WTC11 (cell line): ENCODE results near the gene AP2S1. TPM values are rescaled to one million over a fixed set of nuclear protein-coding genes. Genes with fewer than 3 reads are reported as not detected.

Experiments
- ATAC-seq: fragments of 200-7000 bp; cut with Tn5 transposase; 2 replicates; pipeline ENCODE4 v1.10.0; 2021; ENCODE audit warnings: mild to moderate bottlenecking, moderate library complexity
- CTCF ChIA-PET: fragments of 300-600 bp; sonication (Branson Sonifier 250); formaldehyde crosslinking; loops from one replicate; lab custom pipeline; 2021; ENCODE audit warnings: antibody characterized with exemption; lab: Charles Lee
- POLR2A ChIA-PET: fragments of 350-600 bp; sonication (Branson Sonifier 250); formaldehyde crosslinking; loops from one replicate; lab custom pipeline; 2021; ENCODE audit warnings: antibody characterized with exemption; lab: Charles Lee
- DNase-seq: peaks from one replicate; pipeline ENCODE4 v3.0.0; 2021; ENCODE audit warnings: low spot score
- H3K27ac Mint-ChIP-seq: 2 replicates; pipeline ENCODE4 v1.8.0; 2021; ENCODE audit warnings: mixed read lengths
- H3K27me3 Mint-ChIP-seq: 2 replicates; pipeline ENCODE4 v1.8.0; 2021; ENCODE audit warnings: low read depth, mild to moderate bottlenecking, moderate library complexity, mixed read lengths
- H3K36me3 Mint-ChIP-seq: 2 replicates; pipeline ENCODE4 v1.8.0; 2021; ENCODE audit warnings: mixed read lengths
- H3K4me1 Mint-ChIP-seq: 2 replicates; pipeline ENCODE4 v1.8.0; 2022; ENCODE audit warnings: mixed read lengths
- H3K4me3 Mint-ChIP-seq: 2 replicates; pipeline ENCODE4 v1.8.0; 2021; ENCODE audit warnings: mild to moderate bottlenecking, moderate library complexity, mixed read lengths
- H3K9me3 Mint-ChIP-seq: 2 replicates; pipeline ENCODE4 v1.8.0; 2021; ENCODE audit warnings: mixed read lengths
- ATF1 ChIP-seq: sonication (generic); formaldehyde crosslinking; IDR thresholded peaks from 2 replicates; pipeline ENCODE4 v1.8.1; 2023; ENCODE audit warnings: mild to moderate bottlenecking, moderate library complexity, missing genetic modification reagents
- ATF3 ChIP-seq: sonication (generic); formaldehyde crosslinking; conservative IDR thresholded peaks from 2 replicates; pipeline ENCODE4 v1.8.1; 2022; ENCODE audit warnings: mild to moderate bottlenecking, missing genetic modification reagents
- E2F5 ChIP-seq: sonication (generic); formaldehyde crosslinking; IDR thresholded peaks from 2 replicates; pipeline ENCODE4 v1.8.1; 2022; ENCODE audit warnings: mild to moderate bottlenecking, moderate library complexity, missing genetic modification reagents
- ETV6 ChIP-seq: sonication (generic); formaldehyde crosslinking; IDR thresholded peaks from 2 replicates; pipeline ENCODE4 v1.8.1; 2022; ENCODE audit warnings: mild to moderate bottlenecking, missing genetic modification reagents
- FOXP4 ChIP-seq: sonication (generic); formaldehyde crosslinking; IDR thresholded peaks from 2 replicates; pipeline ENCODE4 v1.8.0; 2022; ENCODE audit warnings: mild to moderate bottlenecking, missing genetic modification reagents
- GABPB1 ChIP-seq: sonication (generic); formaldehyde crosslinking; IDR thresholded peaks from 2 replicates; pipeline ENCODE4 v1.8.1; 2023; ENCODE audit warnings: mild to moderate bottlenecking, missing genetic modification reagents
- GTF2I ChIP-seq: fragments of 250-450 bp; sonication (Bioruptor Pico); conservative IDR thresholded peaks from 2 replicates; pipeline ENCODE4 v1.4.0; 2021; ENCODE audit warnings: mild to moderate bottlenecking
- MYBL2 ChIP-seq: sonication (generic); formaldehyde crosslinking; IDR thresholded peaks from 2 replicates; pipeline ENCODE4 v1.8.1; 2023; ENCODE audit warnings: mild to moderate bottlenecking, moderate library complexity, missing genetic modification reagents
- NFE2L1 ChIP-seq: sonication (generic); formaldehyde crosslinking; IDR thresholded peaks from 2 replicates; pipeline ENCODE4 v1.8.1; 2023; ENCODE audit warnings: missing genetic modification reagents
- PREB ChIP-seq: sonication (generic); formaldehyde crosslinking; IDR thresholded peaks from 2 replicates; pipeline ENCODE4 v1.8.1; 2022; ENCODE audit warnings: mild to moderate bottlenecking, missing genetic modification reagents, moderate library complexity, borderline replicate concordance
- SMAD3 ChIP-seq: sonication (generic); formaldehyde crosslinking; IDR thresholded peaks from 2 replicates; pipeline ENCODE4 v1.8.0; 2022; ENCODE audit warnings: missing genetic modification reagents, mild to moderate bottlenecking, borderline replicate concordance
- TEAD1 ChIP-seq: sonication (generic); formaldehyde crosslinking; IDR thresholded peaks from 2 replicates; pipeline ENCODE4 v1.8.0; 2022; ENCODE audit warnings: mild to moderate bottlenecking, missing genetic modification reagents
- ZMAT4 ChIP-seq: fragments of 250-450 bp; sonication (Bioruptor Pico); IDR thresholded peaks from 2 replicates; pipeline ENCODE4 v1.9.0; 2021; ENCODE audit warnings: mild to moderate bottlenecking
- ZNF121 ChIP-seq: sonication (generic); formaldehyde crosslinking; IDR thresholded peaks from 2 replicates; pipeline ENCODE4 v1.8.0; 2023; ENCODE audit warnings: missing genetic modification reagents
- ZNF138 ChIP-seq: sonication (generic); formaldehyde crosslinking; conservative IDR thresholded peaks from 2 replicates; pipeline ENCODE4 v1.8.1; 2022; ENCODE audit warnings: mild to moderate bottlenecking, moderate library complexity, missing genetic modification reagents
- ZNF512 ChIP-seq: sonication (generic); formaldehyde crosslinking; IDR thresholded peaks from 2 replicates; pipeline ENCODE4 v1.8.1; 2022; ENCODE audit warnings: missing genetic modification reagents, borderline replicate concordance
- total RNA-seq: library from RNA; stranded (reverse); gene quantifications from 3 replicates; pipeline ENCODE4 v1.2.3, GENCODE V29; 2021

AP2S1 gene
- total RNA-seq, 1 experiment from 2014 or later, result 249 TPM

GRCh38 chr19:46892252-46893179 is 41.9 kb upstream of the AP2S1 start:
- H3K27me3 Mint-ChIP-seq, result no peaks in the 10 kb centered on the region
- peaks cover 4% of the 10 kb centered on the region; the same call in 1 of the 2 replicates for H3K36me3 Mint-ChIP-seq
- ATAC-seq (no peak), DNase-seq (no peak)
- H3K9me3 Mint-ChIP-seq, result peaks cover 3% of the 10 kb centered on the region
- ChIA-PET POLR2A (interaction anchor here (0.5 to 0.6 kb wide), 3 partner anchors 13 to 442 kb away, joined by 3 to 5 read pairs (median 4); no protein-coding TSS in a partner anchor), CTCF (interaction anchor here (1.1 to 1.2 kb wide), 2 partner anchors 52 to 62 kb away, joined by 3 to 5 read pairs; no protein-coding TSS in a partner anchor)
- peaks cover 17% of the 10 kb centered on the region for H3K4me1 Mint-ChIP-seq
- H3K4me3 Mint-ChIP-seq, result no peak overlapping the region
- peak overlapping the region; percentile 4; the same call in 1 of the 2 replicates for H3K27ac Mint-ChIP-seq
- no peak for TF ChIP-seq ATF1 (CRISPR knock-in tag)
- TF ChIP-seq ZNF138 (CRISPR knock-in tag), result no peak
- TF ChIP-seq SMAD3, result no peak
- TF ChIP-seq E2F5, result no peak
- no peak for TF ChIP-seq ZNF121 (CRISPR knock-in tag)
- no peak for TF ChIP-seq TEAD1 (CRISPR knock-in tag)
- TF ChIP-seq FOXP4 (CRISPR knock-in tag), result no peak
- no peak for TF ChIP-seq MYBL2 (CRISPR knock-in tag)
- no peak for TF ChIP-seq GTF2I (CRISPR knock-in tag)
- TF ChIP-seq PREB (CRISPR knock-in tag), result no peak
- no peak for TF ChIP-seq ATF3
- TF ChIP-seq NFE2L1 (CRISPR knock-in tag), result no peak
- no peak for TF ChIP-seq ETV6
- no peak for TF ChIP-seq ZNF512 (CRISPR knock-in tag)

GRCh38 chr19:46890423-46891170 is 40.0 kb upstream of the AP2S1 start:
- Mint-ChIP-seq H3K36me3 (peaks cover 14% of the 10 kb centered on the region; the same call in 1 of the 2 replicates), H3K9me3 (peaks cover 14% of the 10 kb centered on the region), H3K4me3 (no peak overlapping the region), H3K27me3 (no peaks in the 10 kb centered on the region), H3K4me1 (peaks cover 16% of the 10 kb centered on the region), H3K27ac (peak overlapping the region; percentile 24)
- TF ChIP-seq FOXP4 (CRISPR knock-in tag) (no peak), GABPB1 (CRISPR knock-in tag) (peak; percentile 66; the same call in 1 of the 2 replicates), MYBL2 (CRISPR knock-in tag) (no peak), ZMAT4 (CRISPR knock-in tag) (no peak)
- ChIA-PET CTCF (interaction anchor here (1.2 to 1.8 kb wide), 2 partner anchors 101 to 137 kb away, joined by 3 to 7 read pairs; no protein-coding TSS in a partner anchor), POLR2A (no interaction called here)
- DNase-seq, result no peak
- ATAC-seq, result no peak
